HUES6 (cell line): ENCODE results near the gene ACTR8.

ENCODE experiments used
- H3K27ac ChIP-seq: 2 replicates; pipeline ENCODE4 v1.7.0; 2013; ENCODE audit warnings: low read depth, mild to moderate bottlenecking, low read length, inconsistent platforms
- H3K27me3 ChIP-seq: 2 replicates; pipeline ENCODE4 v1.6.1; 2013; ENCODE audit warnings: low read length; ENCODE audit not compliant: control insufficient read depth, insufficient read depth
- H3K36me3 ChIP-seq: 2 replicates; pipeline ENCODE4 v1.6.1; 2013; ENCODE audit warnings: low read length; ENCODE audit not compliant: control insufficient read depth, insufficient read depth
- H3K4me1 ChIP-seq: 2 replicates; pipeline ENCODE4 v1.6.1; 2013; ENCODE audit warnings: low read length; ENCODE audit not compliant: control insufficient read depth, insufficient read depth
- H3K4me3 ChIP-seq: 2 replicates; pipeline ENCODE4 v1.5.1; 2013; ENCODE audit warnings: low read depth, low read length
- H3K9ac ChIP-seq: one replicate; pipeline ENCODE4 v1.6.1; 2013; ENCODE audit warnings: mild to moderate bottlenecking, low read length
- H3K9me3 ChIP-seq: 2 replicates; pipeline ENCODE4 v1.6.1; 2013; ENCODE audit warnings: low read depth, low read length; ENCODE audit not compliant: control insufficient read depth, insufficient read depth

The ACTR8 gene

DNA sequence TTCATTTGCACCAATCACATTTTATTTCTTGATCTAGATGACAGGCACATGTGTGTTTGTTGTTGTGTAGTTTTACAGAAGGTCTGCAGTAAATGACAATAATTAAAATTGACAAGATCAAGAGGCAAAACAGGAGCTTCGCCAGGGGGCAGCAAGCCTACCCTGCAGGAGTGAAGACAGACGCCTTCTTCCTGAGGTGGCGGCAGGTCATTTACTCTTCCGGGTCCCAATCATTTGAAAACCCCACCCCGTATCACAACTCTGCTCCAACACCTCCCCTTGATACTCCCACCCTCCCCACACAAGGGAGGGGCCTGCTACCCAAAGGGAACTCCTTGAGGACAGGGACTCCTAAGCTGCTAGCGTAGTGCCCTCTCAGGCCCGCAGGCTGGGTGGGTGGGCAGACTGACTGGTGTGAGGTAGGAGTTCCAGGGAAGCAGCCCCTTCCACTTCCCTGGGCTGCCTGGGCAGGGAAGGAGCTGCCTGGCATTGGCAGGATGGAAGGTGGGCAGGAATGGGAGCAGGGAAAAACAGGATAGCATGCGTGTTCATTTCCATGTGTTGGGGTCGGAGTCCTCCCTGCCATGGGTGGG is 48.8 kb downstream of the ACTR8 start:
- Histone ChIP-seq H3K4me3 (no peak overlapping the region), H3K27me3 (no peaks in the 10 kb centered on the region), H3K27ac (no peak overlapping the region), H3K9me3 (no peaks in the 10 kb centered on the region), H3K4me1 (no peaks in the 10 kb centered on the region), H3K9ac (no peak overlapping the region), H3K36me3 (no peaks in the 10 kb centered on the region)

DNA sequence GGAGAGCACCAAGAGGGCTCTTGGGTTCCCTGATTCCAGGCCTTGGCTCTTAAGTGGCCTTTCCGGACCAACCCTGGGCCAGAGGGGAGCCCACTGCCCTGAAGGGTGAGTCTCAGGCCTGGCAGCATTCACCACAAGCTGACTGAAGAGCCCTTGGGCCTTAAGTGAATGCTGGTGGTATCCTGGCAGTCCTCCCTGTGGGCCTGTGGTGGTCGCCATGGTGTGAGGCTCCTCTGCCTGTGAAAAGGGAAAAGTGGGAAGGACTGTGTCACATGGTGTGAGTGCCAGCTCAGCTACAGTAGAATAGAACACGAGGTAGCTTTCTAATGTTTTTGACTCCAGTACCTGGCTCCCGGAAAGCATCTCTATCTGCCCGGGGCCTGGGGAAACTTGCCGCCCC is 51.0 kb downstream of the ACTR8 start:
- H3K9me3 ChIP-seq: no peaks in the 10 kb centered on the region
- no peaks in the 10 kb centered on the region for H3K27me3 ChIP-seq
- no peak overlapping the region for H3K4me3 ChIP-seq
- H3K4me1 ChIP-seq: no peaks in the 10 kb centered on the region
- no peak overlapping the region for H3K9ac ChIP-seq
- no peak overlapping the region for H3K27ac ChIP-seq
- no peaks in the 10 kb centered on the region for H3K36me3 ChIP-seq

DNA sequence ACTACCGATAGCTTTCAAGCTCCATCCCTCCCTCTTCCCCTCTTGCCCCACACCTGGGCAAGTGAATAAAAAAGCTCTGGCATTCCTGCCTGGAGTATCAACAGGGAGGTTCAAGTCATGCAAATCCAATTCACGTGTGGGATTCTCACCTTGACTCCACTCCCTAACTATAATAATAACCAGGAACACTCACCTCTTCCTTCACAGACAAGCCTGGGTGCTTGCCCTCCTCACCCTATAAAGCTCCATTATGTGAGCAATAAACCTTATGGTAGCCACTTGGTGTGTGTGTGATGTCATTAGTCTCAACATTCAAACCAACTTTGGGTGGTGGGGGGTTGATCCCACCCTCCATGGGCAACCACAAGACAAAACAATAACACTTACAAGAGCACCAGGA is 52.3 kb downstream of the ACTR8 start:
- no peaks in the 10 kb centered on the region for H3K9me3 ChIP-seq
- no peaks in the 10 kb centered on the region for H3K27me3 ChIP-seq
- no peak overlapping the region for H3K9ac ChIP-seq
- H3K4me3 ChIP-seq: no peak overlapping the region
- H3K4me1 ChIP-seq: peaks cover under 1% of the 10 kb centered on the region; the same call in 1 of the 2 replicates
- H3K27ac ChIP-seq: no peak overlapping the region
- no peaks in the 10 kb centered on the region for H3K36me3 ChIP-seq

DNA sequence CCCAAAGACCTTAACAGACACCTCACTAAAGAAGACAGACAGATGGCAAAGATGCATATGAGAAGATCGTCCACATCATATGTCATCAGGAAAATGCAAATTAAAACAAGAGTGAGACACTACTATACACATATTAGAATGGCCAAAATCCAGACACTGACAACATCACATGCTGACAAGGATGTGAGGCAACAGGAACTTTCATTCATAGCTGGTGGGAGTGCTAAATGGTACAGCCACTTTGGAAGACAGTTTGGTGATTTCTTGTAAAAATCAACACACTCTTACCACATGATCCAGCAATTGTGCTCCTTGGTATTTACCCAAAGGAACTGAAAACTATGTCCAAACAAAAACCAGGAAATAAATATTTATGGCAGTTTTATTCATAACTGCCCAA is 53.4 kb downstream of the ACTR8 start:
- Histone ChIP-seq H3K27me3 (no peaks in the 10 kb centered on the region), H3K9ac (no peak overlapping the region), H3K4me1 (peaks cover 9% of the 10 kb centered on the region), H3K9me3 (no peaks in the 10 kb centered on the region), H3K36me3 (no peaks in the 10 kb centered on the region), H3K27ac (no peak overlapping the region), H3K4me3 (no peak overlapping the region)

DNA sequence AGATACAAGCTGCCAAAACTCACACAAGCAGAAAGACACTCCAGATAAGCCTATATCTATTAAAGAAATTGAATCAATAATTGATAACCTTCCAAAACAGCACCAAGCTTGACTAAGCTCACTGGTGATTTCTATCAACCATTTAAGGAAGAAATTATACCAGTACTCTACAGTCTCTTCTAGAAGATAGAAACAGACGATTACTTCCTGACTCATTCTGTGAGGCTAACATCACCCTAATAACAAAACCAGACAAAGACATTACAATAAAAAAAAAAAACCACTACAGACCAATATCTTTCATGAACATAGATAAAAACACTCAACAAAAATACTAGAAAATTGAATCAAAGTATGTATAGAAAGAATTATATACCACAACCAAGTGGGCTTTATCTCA is 55.9 kb downstream of the ACTR8 start:
- no peak overlapping the region for H3K4me3 ChIP-seq
- H3K36me3 ChIP-seq: peaks cover 7% of the 10 kb centered on the region; the same call in 1 of the 2 replicates
- H3K27ac ChIP-seq: no peak overlapping the region
- peaks cover 9% of the 10 kb centered on the region for H3K4me1 ChIP-seq
- H3K9ac ChIP-seq: no peak overlapping the region
- no peaks in the 10 kb centered on the region for H3K9me3 ChIP-seq
- no peaks in the 10 kb centered on the region for H3K27me3 ChIP-seq

DNA sequence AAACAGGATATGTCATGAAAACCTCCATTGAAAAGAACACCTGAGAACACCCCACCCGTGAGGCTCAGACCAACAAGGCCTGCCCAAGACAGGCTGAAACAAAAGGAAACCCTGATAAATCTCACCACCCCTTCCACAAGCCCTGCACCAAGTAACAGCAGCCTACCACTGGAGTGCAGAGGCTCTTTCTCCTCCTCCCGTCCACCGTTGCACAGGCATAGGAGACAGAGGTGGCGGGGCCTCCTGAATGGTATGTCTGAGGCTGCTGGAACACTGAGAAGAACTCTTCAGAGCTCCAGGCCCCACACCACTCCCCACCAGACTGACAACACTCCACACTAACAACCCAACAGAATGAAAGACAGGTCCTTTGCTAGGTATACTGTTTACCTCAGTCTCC is 57.2 kb downstream of the ACTR8 start:
- peaks cover 8% of the 10 kb centered on the region; the same call in 1 of the 2 replicates for H3K36me3 ChIP-seq
- H3K9me3 ChIP-seq: no peaks in the 10 kb centered on the region
- H3K4me3 ChIP-seq: no peak overlapping the region
- H3K27ac ChIP-seq: no peak overlapping the region
- H3K4me1 ChIP-seq: peaks cover 9% of the 10 kb centered on the region
- no peaks in the 10 kb centered on the region for H3K27me3 ChIP-seq
- H3K9ac ChIP-seq: no peak overlapping the region

DNA sequence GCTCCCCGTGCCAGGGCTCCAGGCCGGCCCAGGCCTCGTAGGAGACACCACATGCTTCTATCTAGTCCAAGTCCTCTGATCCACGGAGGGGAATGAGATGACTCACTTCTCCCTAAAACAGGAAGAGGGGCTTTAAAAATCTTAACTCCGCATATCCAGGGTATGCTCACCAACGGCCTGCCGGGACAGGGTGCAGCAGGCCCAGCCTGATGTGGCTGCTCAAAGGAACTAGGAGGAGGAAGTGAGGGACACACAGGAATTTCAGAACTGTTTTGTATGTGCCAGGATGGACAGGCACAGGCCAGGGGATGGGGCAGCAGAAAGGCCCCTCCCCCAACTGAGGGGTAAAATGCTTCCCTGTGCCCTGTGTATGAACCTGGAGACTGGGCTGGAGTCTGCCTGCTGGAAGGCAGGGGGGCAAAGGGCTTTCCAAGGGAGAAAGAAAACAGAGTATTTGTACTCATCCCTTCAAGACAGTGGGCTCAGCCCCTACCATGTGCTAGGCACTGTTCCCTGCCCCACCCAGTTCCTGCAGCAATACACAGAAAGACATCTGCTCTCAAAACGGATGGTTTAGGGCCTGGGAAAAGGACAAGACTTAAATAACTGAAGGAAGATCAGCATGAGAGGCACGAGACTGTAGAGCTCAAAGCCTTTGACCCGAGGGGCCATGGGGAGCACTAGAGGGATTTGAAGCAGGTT is 57.8 kb downstream of the ACTR8 start:
- H3K4me1 ChIP-seq: peaks cover 9% of the 10 kb centered on the region
- H3K9me3 ChIP-seq: no peaks in the 10 kb centered on the region
- no peak overlapping the region for H3K4me3 ChIP-seq
- no peaks in the 10 kb centered on the region for H3K27me3 ChIP-seq
- no peak overlapping the region for H3K9ac ChIP-seq
- peaks cover 15% of the 10 kb centered on the region for H3K36me3 ChIP-seq
- 0 out of 2 replicates have a peak overlapping the region, but pooled peaks have one; percentile 35 for H3K27ac ChIP-seq

DNA sequence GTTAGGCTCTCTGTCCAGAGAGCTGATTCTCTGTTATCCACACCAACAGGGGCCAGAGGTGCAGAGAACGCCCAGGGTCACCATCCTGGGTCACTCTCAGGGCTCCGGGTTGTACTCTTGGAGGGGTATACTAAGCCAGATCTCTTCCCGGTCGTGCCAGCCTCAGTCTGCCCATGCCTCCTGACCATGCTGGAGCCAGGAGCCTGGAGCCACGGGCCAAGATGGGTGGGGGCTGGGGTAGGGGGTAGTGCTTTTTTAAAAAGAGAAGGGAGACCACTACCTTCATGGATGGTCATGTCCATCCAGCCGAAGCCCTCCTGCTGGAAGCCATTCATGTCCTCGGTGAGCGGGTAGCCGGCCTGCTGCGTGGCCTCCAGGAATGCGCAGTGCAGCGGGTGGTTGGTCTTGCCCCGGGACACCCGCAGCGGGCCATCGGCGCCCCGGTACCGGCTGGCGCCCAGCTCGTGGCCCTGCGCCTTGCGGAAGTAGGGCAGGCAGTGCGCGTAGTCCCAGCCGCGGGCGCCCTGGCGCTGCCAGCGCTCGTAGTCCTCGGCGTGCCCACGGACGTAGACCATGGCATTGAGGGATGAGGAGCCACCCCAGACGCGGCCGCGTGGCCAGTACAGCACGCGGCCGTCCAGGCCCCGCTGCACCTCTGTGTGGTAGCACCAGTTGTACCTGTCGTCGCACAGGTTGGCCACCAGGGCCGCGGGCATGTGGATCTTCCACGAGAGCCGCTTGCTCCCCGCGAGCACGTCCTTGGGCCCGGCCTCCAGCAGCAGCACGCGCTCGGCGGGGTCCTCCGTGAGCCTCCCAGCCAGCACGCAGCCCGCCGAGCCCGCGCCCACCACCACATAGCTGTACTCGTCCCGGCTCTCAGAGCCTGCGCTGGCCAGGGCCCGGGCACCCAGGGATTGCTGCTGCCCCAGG is 58.7 kb downstream of the ACTR8 start:
- H3K27ac ChIP-seq: 0 out of 2 replicates have a peak overlapping the region, but pooled peaks have one; percentile 35
- H3K27me3 ChIP-seq: no peaks in the 10 kb centered on the region
- peaks cover 9% of the 10 kb centered on the region for H3K4me1 ChIP-seq
- H3K36me3 ChIP-seq: peaks cover 19% of the 10 kb centered on the region
- H3K4me3 ChIP-seq: no peak overlapping the region
- H3K9ac ChIP-seq: no peak overlapping the region
- no peaks in the 10 kb centered on the region for H3K9me3 ChIP-seq

DNA sequence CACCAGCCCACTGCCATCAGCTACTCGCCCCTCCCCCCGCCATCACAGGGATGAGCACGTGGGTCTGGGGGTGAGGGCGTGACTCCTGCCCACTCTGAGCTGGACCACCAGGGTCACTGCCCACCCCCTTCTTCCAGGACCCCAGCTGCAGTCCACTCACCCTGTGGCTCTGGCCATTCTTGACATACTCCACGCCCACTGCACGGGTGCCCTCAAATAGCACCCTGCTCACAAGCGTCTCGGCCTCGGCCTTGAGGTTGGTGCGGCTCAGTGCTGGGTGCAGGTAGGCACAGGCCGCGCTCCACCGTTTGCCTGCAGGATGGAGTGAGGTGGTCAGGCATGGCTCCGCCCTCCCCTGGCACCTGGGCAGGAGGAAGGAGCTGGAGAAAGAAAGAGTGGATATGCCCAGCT is 59.6 kb downstream of the ACTR8 start:
- no peaks in the 10 kb centered on the region for H3K9me3 ChIP-seq
- H3K9ac ChIP-seq: no peak overlapping the region
- peaks cover 9% of the 10 kb centered on the region for H3K4me1 ChIP-seq
- H3K36me3 ChIP-seq: peaks cover 20% of the 10 kb centered on the region
- no peak overlapping the region for H3K4me3 ChIP-seq
- no peak overlapping the region for H3K27ac ChIP-seq
- no peaks in the 10 kb centered on the region for H3K27me3 ChIP-seq

DNA sequence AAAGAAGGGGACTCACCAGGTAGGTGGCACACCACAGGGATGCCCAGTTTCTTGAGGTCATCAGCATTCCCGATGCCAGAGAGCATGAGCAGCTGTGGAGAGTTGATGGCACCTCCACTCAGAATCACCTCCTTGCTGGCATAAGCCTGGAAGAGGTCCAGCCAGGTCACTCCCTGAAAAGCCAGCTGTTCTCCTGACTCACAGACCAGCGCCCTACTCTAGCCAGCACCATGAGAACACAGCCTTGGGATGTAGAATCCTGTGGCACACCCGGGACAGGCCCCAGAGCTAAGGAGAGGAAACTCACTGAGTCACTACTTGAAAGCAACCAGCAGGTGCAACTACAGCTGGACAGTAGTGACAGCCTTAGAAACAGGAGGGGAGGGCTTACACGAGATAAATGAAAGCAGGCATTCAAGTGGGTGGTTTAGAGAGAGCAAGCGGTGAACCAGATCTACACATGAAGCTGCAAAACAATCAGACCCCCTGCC is 60.3 kb downstream of the ACTR8 start:
- no peak overlapping the region for H3K9ac ChIP-seq
- H3K36me3 ChIP-seq: peaks cover 25% of the 10 kb centered on the region
- no peak overlapping the region for H3K27ac ChIP-seq
- H3K9me3 ChIP-seq: no peaks in the 10 kb centered on the region
- no peak overlapping the region for H3K4me3 ChIP-seq
- peaks cover 9% of the 10 kb centered on the region for H3K4me1 ChIP-seq
- H3K27me3 ChIP-seq: no peaks in the 10 kb centered on the region
